SK-N-SH treated with all-trans-retinoic acid at 6 μM for 48 hours (cell line): ENCODE measurements around the gene ARGLU1.
A peak's percentile ranks its signal among the peaks of the same experiment; 100 is the strongest.

Source experiments
- ATAC-seq: fragments of 200-7000 bp; cut with Tn5 transposase; 3 replicates; pipeline ENCODE4 v1.9.1; 2020; ENCODE audit warnings: mild to moderate bottlenecking, moderate library complexity
- ARNTL ChIP-seq: fragments of 450-650 bp; formaldehyde crosslinking; IDR thresholded peaks from 2 replicates; pipeline ENCODE4 v1.5.0; 2020; ENCODE audit warnings: low read depth, mild to moderate bottlenecking, moderate library complexity, borderline replicate concordance
- BACH2 ChIP-seq: fragments of 250-450 bp; sonication (Bioruptor Pico); IDR thresholded peaks from 2 replicates; pipeline ENCODE4 v1.9.0; 2021; ENCODE audit warnings: mild to moderate bottlenecking, borderline replicate concordance
- CREB5 ChIP-seq: fragments of 250-450 bp; sonication (Bioruptor Pico); IDR thresholded peaks from 2 replicates; pipeline ENCODE4 v1.5.1; 2020; ENCODE audit warnings: low read depth, mild to moderate bottlenecking, moderate library complexity
- CSDC2 ChIP-seq: fragments of 250-450 bp; sonication (Bioruptor Pico); IDR thresholded peaks from 2 replicates; pipeline ENCODE4 v1.5.0; 2020; ENCODE audit warnings: mild to moderate bottlenecking, moderate library complexity
- ESRRG ChIP-seq: fragments of 250-450 bp; sonication (Bioruptor Pico); IDR thresholded peaks from 2 replicates; pipeline ENCODE4 v1.6.1; 2021; ENCODE audit warnings: mild to moderate bottlenecking
- ISL1 ChIP-seq: fragments of 250-450 bp; sonication (Bioruptor Pico); IDR thresholded peaks from 2 replicates; pipeline ENCODE4 v2.1.2; 2022; ENCODE audit warnings: mild to moderate bottlenecking, moderate library complexity
- PATZ1 ChIP-seq: fragments of 250-450 bp; sonication (Bioruptor Pico); IDR thresholded peaks from 2 replicates; pipeline ENCODE4 v1.8.0; 2020; ENCODE audit warnings: mild to moderate bottlenecking, moderate library complexity, borderline replicate concordance
- POU6F1 ChIP-seq: fragments of 250-450 bp; sonication (Bioruptor Pico); IDR thresholded peaks from 2 replicates; pipeline ENCODE4 v1.8.0; 2021; ENCODE audit warnings: low read depth, mild to moderate bottlenecking, moderate library complexity, borderline replicate concordance
- PPARA ChIP-seq: fragments of 250-450 bp; sonication (Bioruptor Pico); IDR thresholded peaks from 2 replicates; pipeline ENCODE4 v1.5.0; 2020; ENCODE audit warnings: mild to moderate bottlenecking, borderline replicate concordance
- RARB ChIP-seq: fragments of 250-450 bp; sonication (Bioruptor Pico); IDR thresholded peaks from 2 replicates; pipeline ENCODE4 v1.8.0; 2021; ENCODE audit warnings: mild to moderate bottlenecking, moderate library complexity
- SNAI2 ChIP-seq: fragments of 250-450 bp; sonication (Bioruptor Pico); IDR thresholded peaks from 2 replicates; pipeline ENCODE4 v1.5.0; 2020; ENCODE audit warnings: mild to moderate bottlenecking, moderate library complexity
- TCF4 ChIP-seq: fragments of 250-450 bp; sonication (Bioruptor Pico); IDR thresholded peaks from 2 replicates; pipeline ENCODE4 v1.8.0; 2021; ENCODE audit warnings: mild to moderate bottlenecking, moderate library complexity, borderline replicate concordance
- TOX ChIP-seq: fragments of 250-450 bp; sonication (Bioruptor Pico); IDR thresholded peaks from 2 replicates; pipeline ENCODE4 v1.8.0; 2021; ENCODE audit warnings: mild to moderate bottlenecking, moderate library complexity, borderline replicate concordance
- TSHZ2 ChIP-seq: fragments of 250-450 bp; sonication (Bioruptor Pico); IDR thresholded peaks from 2 replicates; pipeline ENCODE4 v1.5.0; 2020; ENCODE audit warnings: mild to moderate bottlenecking, moderate library complexity
- ZC3H10 ChIP-seq: fragments of 250-450 bp; sonication (Bioruptor Pico); IDR thresholded peaks from 2 replicates; pipeline ENCODE4 v1.5.1; 2021; ENCODE audit warnings: mild to moderate bottlenecking, moderate library complexity
- ZFP3 ChIP-seq: fragments of 250-450 bp; sonication (Bioruptor Pico); IDR thresholded peaks from 2 replicates; pipeline ENCODE4 v1.5.0; 2020; ENCODE audit warnings: mild to moderate bottlenecking, moderate library complexity
- ZFP30 ChIP-seq: fragments of 450-650 bp; formaldehyde crosslinking; IDR thresholded peaks from 2 replicates; pipeline ENCODE4 v1.5.0; 2022; ENCODE audit warnings: mild to moderate bottlenecking, moderate library complexity
- ZNF565 ChIP-seq: fragments of 450-650 bp; formaldehyde crosslinking; conservative IDR thresholded peaks from 2 replicates; pipeline ENCODE4 v1.5.0; 2020; ENCODE audit warnings: low read depth, mild to moderate bottlenecking, moderate library complexity
- ZNF70 ChIP-seq: fragments of 450-650 bp; formaldehyde crosslinking; IDR thresholded peaks from 2 replicates; pipeline ENCODE4 v1.5.0; 2020; ENCODE audit warnings: mild to moderate bottlenecking, moderate library complexity
- ZNF8 ChIP-seq: fragments of 450-650 bp; formaldehyde crosslinking; IDR thresholded peaks from 2 replicates; pipeline ENCODE4 v1.5.0; 2020; ENCODE audit warnings: mild to moderate bottlenecking, moderate library complexity

The ARGLU1 gene

DNA sequence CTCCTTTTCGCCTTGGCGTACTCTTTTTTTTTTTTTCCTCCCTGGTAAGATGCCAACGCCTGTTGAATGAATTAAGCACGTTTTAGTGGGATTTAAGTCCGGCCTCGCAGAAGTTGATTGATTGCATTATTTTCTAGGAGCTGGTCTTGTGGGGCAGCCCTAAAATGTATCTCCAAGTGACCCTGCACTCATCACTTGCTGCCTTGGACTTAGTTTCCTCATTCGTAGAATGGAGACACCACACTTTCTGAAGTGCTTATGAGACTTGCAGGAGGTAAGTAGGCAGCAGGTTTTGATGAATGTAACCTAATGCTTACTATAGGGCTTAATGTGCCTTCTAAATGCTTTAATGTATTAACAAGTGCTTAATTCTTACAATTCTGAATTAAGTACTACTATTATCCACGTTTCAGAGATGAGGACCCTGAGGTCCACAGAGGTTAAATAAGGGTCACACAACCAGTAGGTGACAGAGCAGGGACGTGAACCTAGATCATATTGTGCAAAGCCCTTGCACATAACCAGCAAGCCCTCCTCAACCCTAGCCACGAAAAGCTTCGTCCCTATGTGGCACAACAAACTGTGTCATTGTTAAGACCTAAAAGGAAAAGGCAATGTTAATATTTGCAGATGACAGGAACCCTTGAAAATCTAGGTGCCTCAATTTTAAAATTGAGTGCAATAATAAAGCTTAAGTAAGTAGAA lies 514 bp upstream of the ARGLU1 start:
- peak; percentile 29 for ATAC-seq
- TF ChIP-seq PATZ1 (CRISPR knock-in tag) (no peak), PPARA (CRISPR knock-in tag) (no peak)

- ATAC-seq = peak; percentile 70
- no peak for TF ChIP-seq POU6F1 (CRISPR knock-in tag)
- no peak for TF ChIP-seq ZFP3 (CRISPR knock-in tag)
- no peak for TF ChIP-seq RARB
- no peak for TF ChIP-seq ZC3H10 (CRISPR knock-in tag)
- no peak for TF ChIP-seq ZNF565 (CRISPR knock-in tag)
- TF ChIP-seq SNAI2 = no peak
- no peak for TF ChIP-seq PATZ1 (CRISPR knock-in tag)
- TF ChIP-seq TOX (CRISPR knock-in tag) = no peak
- no peak for TF ChIP-seq CSDC2 (CRISPR knock-in tag)
- no peak for TF ChIP-seq ARNTL (CRISPR knock-in tag)
- no peak for TF ChIP-seq BACH2
- TF ChIP-seq ZNF70 (CRISPR knock-in tag) = no peak
- no peak for TF ChIP-seq ISL1 (CRISPR knock-in tag)
- TF ChIP-seq PPARA (CRISPR knock-in tag) = no peak
- no peak for TF ChIP-seq TSHZ2 (CRISPR knock-in tag)
- no peak for TF ChIP-seq ZNF8 (CRISPR knock-in tag)
- no peak for TF ChIP-seq TCF4 (CRISPR knock-in tag)
- no peak for TF ChIP-seq ZFP30 (CRISPR knock-in tag)
- TF ChIP-seq ESRRG = no peak
- TF ChIP-seq CREB5 (CRISPR knock-in tag) = no peak
Observed at GRCh38 chr13:106566641-106567473, 1.1 kb downstream of the ARGLU1 start.
